AG08395 (cell line): ENCODE measurements around the gene ZNF839.
"Not testable (repeated sequence)": the region's sequence is repeated elsewhere in the genome, so short reads cannot be mapped to it uniquely, and the experiment has no call there.

Source experiments
- DNase-seq: peaks from one replicate; pipeline ENCODE4 v3.0.0; 2012; ENCODE audit warnings: mixed read lengths, low spot score

Gene ZNF839

DNA sequence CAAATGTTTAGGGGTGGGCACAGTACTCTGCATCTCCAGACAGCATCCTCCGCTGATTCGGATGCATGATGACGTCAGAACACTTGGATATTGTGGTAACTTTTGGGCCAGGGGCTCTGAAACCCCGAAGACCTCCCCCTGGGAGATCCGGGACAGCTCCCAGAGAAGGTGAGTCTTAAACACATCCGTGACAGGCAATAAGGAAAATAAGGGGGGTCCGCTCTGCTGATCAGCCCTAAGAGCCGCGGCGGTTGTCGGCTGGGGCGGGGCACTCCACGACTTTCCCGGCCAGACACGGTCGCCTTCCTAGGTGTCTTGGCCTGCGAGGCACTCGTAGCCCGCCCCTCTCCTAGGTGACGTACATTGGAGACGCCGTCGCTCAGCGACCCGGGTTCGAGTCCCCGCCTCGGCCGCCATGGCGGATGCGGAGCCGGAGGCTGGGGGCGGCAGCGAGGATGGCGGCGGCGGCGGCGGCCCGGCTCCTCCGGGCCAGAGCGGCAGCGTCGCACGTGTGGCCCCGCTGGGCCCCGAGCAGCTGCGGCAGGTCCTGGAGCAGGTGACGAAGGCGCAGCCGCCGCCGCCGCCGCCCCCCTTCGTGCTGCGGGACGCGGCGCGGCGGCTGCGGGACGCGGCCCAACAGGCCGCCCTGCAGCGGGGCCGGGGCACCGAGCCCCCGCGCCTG is at the start of gene ZNF839:
TSS of gene ZNF839 (plus strand) at position 396 of the 682 bp plus-strand sequence. CDS start at position 416, 20 bp downstream.
- peak; percentile 92 for DNase-seq

- DNase-seq = no peak
Observed at GRCh38 chr14:102272392-102272791, 47.2 kb upstream of the ZNF839 start.

DNA sequence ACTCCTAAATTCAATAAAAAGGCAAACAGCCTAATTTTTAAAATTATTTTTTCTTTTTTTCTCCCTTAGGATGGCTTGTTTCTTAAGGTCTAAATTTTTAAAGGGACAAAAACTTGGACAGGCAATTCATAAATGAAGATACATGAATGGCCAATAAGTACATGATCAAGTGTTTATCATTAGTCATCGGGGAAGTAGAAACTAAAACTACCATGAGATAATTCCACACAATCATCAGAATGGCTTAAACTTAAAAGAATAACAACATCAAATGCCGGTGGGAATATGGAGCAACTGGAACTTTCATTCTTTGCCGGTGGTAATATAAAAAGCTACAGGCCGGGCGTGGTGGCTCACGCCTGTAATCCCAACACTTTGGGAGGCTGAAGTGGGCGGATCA is 43.7 kb upstream of the ZNF839 start:
- DNase-seq = no peak

GRCh38 chr14:102277874-102278630 is 41.5 kb upstream of the ZNF839 start:
- DNase-seq = no peak

- no peak for DNase-seq
Observed at GRCh38 chr14:102278631-102278935, 41.0 kb upstream of the ZNF839 start.

- no peak for DNase-seq
Observed at GRCh38 chr14:102279282-102279681, 40.3 kb upstream of the ZNF839 start.

DNA sequence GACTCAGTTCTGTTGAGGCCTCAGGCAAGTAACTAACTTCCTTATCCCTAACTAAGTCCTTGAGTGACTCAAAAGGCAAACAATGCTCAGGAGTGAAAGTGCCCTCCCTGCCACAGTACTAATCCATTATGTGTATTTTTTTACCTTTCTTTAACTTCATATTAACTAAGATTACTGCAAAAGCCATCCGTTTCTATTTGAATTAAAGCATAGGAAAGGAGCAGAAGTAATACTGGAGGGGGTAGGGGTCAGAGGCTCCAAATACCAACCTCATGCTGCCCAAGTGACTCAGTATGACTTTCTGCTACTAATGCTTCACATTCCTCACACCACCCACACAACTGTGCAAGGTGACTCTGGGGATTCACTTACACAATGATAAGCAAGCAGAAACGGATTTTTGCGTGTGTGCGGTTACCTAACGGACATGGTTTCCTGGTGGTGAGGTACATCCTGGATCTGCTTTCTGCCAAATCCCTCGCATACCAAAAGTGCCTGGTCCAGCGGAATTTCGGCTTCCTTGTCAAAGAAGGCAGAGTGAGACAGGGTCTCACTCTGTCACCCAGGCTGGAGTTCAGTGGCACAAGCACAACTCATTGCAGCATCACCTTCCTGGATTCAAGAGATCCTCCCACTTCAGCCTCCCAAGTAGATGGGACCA is 39.7 kb upstream of the ZNF839 start:
- peak; percentile 88 for DNase-seq

DNA sequence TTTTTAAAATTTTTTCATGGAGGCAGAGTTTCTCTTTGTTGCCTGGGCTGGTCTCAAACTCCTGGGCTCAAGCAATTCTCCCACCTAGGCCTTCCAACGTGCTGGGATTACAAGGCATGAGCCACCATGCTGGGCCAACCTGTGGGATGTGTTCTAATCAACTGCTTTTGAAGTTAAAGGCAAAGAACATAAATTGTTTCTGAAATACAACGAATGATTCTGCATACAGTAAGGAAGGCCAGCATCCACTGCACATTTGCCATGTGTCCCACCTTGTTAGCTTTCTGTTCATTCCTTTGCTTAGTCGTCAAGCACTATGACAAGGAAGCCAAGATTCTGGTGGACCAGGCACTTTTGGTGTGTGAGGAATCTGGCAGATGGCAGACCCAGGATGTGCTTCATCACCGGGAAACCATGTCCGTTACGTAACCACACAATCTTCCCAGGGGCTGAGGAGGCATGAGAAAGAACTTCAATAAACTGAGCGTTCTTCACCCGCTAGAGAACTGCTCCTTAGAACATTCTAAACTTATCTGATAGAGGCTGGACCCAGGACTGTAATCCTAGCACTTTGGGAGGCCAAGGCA is 39.1 kb upstream of the ZNF839 start:
- DNase-seq = peak; percentile 91

DNA sequence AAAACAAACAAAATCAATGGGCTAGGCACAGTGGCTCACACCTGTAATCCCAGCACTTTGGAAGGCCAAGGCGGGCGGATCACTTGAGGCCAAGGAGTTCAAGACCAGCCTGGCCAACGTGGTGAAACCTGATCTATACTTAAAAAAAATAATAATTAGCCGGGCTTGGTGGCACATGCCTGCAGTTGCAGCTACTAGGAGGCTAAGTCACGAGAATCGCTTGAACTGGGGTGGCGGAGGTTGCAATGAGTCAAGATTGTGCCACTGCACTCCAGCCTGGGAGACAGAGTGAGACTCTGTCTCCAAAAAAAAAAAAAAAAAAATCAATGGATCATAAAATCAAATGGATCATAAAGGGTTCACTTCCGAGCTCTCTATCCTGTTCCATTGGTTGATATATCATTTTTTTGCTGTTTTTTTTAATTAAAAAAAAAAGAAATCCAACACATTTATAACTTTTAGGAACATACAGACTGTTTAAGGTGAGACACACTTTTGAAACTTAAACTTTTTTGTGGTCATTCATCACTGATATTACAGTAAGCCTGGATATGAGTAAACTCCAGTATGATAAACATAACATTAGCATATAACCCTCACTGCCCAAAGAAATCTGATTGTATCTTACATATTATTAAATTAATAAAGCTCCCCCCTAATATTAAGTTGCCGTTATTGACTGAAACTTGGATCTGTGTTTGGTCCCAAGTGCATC is 36.6 kb upstream of the ZNF839 start:
- no peak for DNase-seq

- no peak for DNase-seq
Observed at GRCh38 chr14:102283631-102284129, 35.9 kb upstream of the ZNF839 start.

- no peak for DNase-seq
Observed at GRCh38 chr14:102285106-102285505, 34.4 kb upstream of the ZNF839 start.

DNA sequence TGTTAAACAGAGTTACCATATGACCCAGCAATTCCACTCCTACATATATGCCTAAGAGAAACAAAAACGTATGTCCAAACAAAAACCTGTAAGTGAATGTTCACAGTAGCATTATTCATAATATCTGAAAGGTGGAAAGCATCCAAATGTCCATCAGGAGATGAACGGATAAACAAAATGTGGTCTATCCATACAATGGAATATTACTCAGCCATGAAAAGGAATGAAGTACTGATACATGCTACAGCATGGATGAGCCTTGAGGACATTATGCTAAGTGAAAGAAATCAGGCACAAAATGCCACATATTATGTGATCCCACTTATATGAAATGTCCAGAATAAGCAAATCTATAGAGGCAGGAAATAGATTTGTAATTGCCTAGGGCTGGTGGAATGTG is 31.4 kb upstream of the ZNF839 start:
- DNase-seq = no peak

GRCh38 chr14:102292441-102292840 is 27.1 kb upstream of the ZNF839 start:
- no peak for DNase-seq

GRCh38 chr14:102293781-102294180 is 25.8 kb upstream of the ZNF839 start:
- DNase-seq = no peak

DNA sequence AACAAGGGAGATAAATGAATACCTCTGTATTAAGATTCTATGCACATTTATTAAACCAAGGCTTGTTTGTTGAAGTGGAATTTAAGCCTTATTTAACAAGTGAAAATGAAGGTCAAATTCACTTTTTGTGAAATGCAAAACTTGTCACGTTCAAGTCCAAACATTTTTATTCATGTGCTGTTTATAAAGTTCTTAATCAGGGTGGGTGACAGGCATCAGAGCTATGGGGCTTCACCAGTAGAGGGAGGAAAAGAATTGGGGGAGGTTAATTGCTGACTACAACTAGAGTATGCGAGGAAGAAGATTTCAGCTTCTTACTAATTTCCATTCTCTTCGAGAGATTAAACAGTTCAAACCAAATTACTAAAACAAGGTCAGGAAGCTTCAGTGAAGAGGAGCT is 24.3 kb upstream of the ZNF839 start:
- DNase-seq = no peak

- no peak for DNase-seq
Observed at GRCh38 chr14:102297436-102298170, 21.9 kb upstream of the ZNF839 start.

- not testable (repeated sequence) for DNase-seq
Observed at GRCh38 chr14:102298303-102299070, 21.1 kb upstream of the ZNF839 start.

DNA sequence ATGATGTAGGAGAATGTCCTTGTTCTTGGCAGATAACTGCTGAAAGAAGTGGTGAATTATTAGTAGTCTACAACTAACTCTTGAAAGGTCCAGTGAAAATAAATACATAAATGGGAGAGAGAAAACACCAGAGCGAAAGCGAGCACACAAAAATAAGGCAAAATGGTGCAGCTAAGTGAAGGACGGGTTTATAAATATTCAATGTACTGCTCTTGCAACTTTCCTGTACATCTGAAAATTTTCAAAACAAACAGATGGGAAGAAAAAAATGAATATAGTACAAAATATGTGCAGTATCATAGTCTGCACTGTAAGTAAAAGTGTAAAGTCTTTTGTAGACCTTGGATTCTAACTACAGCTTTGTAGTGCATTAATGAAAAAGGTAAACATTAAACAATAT is 15.9 kb upstream of the ZNF839 start:
- no peak for DNase-seq

- peak; percentile 100 for DNase-seq
Observed at GRCh38 chr14:102304611-102305506, 14.7 kb upstream of the ZNF839 start, which contains the start of gene MOK. Gene MOK (minus strand): TSS chr14:102305164. CDS start chr14:102304968, 196 bp downstream.
